Activated CD4-positive, alpha-beta T cell treated with anti-CD3 and anti-CD28 coated beads, Interleukin-2, amount 50 U/mL, for 24 hours (primary cell): Measurements from ENCODE around the gene RALA.
"Not testable (repeated sequence)": the region's sequence is repeated elsewhere in the genome, so short reads cannot be mapped to it uniquely, and the experiment has no call there.

Experiments used
- DNase-seq, 2 donors: peaks; one replicate each; pipeline ENCODE4 v3.0.0-alpha.2; 2020; ENCODE audit warnings: low read depth in 1 of 2, low spot score in 1 of 2

Gene RALA

GRCh38 chr7:39681887-39682441, 58.6 kb downstream of the RALA start:
- DNase-seq, result no peak

GRCh38 chr7:39683216-39683845, 60.0 kb downstream of the RALA start:
- no peak for DNase-seq

- no peak for DNase-seq
Measured at GRCh38 chr7:39686261-39686924, 63.0 kb downstream of the RALA start.

GRCh38 chr7:39688611-39689480, 65.5 kb downstream of the RALA start:
- no peak for DNase-seq

- DNase-seq, result no peak
Measured at GRCh38 chr7:39691821-39692220, 68.4 kb downstream of the RALA start.

GRCh38 chr7:39693086-39693485, 69.7 kb downstream of the RALA start:
- DNase-seq, result not testable (repeated sequence)

GRCh38 chr7:39693812-39694211, 70.4 kb downstream of the RALA start:
- DNase-seq, result no peak

- no peak for DNase-seq
Measured at GRCh38 chr7:39695852-39696586, 72.6 kb downstream of the RALA start.

- DNase-seq, result no peak
Measured at GRCh38 chr7:39696631-39697030, 73.3 kb downstream of the RALA start.

GRCh38 chr7:39697483-39697882, 74.1 kb downstream of the RALA start:
- no peak for DNase-seq

GRCh38 chr7:39700165-39700564, 76.8 kb downstream of the RALA start:
- DNase-seq, result no peak

- DNase-seq, result no peak
Measured at GRCh38 chr7:39700932-39701331, 77.6 kb downstream of the RALA start.

- no peak for DNase-seq
Measured at GRCh38 chr7:39702133-39702532, 78.8 kb downstream of the RALA start.

- DNase-seq, result no peak
Measured at GRCh38 chr7:39703144-39703543, 79.8 kb downstream of the RALA start.

GRCh38 chr7:39709029-39709428, 85.7 kb downstream of the RALA start:
- DNase-seq, result no peak

GRCh38 chr7:39709768-39710311, 86.5 kb downstream of the RALA start:
- DNase-seq, result no peak

- no peak for DNase-seq
Measured at GRCh38 chr7:39712751-39713150, 89.4 kb downstream of the RALA start.

- no peak for DNase-seq
Measured at GRCh38 chr7:39714447-39715091, 91.2 kb downstream of the RALA start.

- DNase-seq, result no peak
Measured at GRCh38 chr7:39720586-39720985, 97.2 kb downstream of the RALA start.

GRCh38 chr7:39721345-39721744, 98.0 kb downstream of the RALA start:
- DNase-seq, result no peak
